Adipocyte (in vitro differentiated cells): ENCODE measurements around the gene LMF1.

Experiments
- DNase-seq: peaks from one replicate; pipeline ENCODE4 v3.0.0-alpha.2; 2015; ENCODE audit warnings: low read depth
- H3K27me3 ChIP-seq: replicated peaks from 2 replicates; pipeline ENCODE4 v1.7.0; 2013; ENCODE audit warnings: mild to moderate bottlenecking, low read length, moderate library complexity; ENCODE audit not compliant: control insufficient read depth, insufficient read depth
- H3K36me3 ChIP-seq: 2 replicates; pipeline ENCODE4 v1.7.0; 2013; ENCODE audit warnings: low read length, mild to moderate bottlenecking, moderate library complexity; ENCODE audit not compliant: control insufficient read depth, insufficient read depth, severe bottlenecking
- H3K4me1 ChIP-seq: 2 replicates; pipeline ENCODE4 v1.7.0; 2013; ENCODE audit warnings: mild to moderate bottlenecking, low read length, moderate library complexity; ENCODE audit not compliant: control insufficient read depth, insufficient read depth
- H3K4me3 ChIP-seq: 2 replicates; pipeline ENCODE4 v1.7.0; 2013; ENCODE audit warnings: mild to moderate bottlenecking, low read length, moderate library complexity
- H3K9ac ChIP-seq: 2 replicates; pipeline ENCODE4 v1.7.0; 2013; ENCODE audit warnings: mild to moderate bottlenecking, low read length, moderate library complexity
- H3K9me3 ChIP-seq: 2 replicates; pipeline ENCODE4 v1.7.0; 2013; ENCODE audit warnings: mild to moderate bottlenecking, low read length, moderate library complexity; ENCODE audit not compliant: control insufficient read depth

Gene LMF1

DNA sequence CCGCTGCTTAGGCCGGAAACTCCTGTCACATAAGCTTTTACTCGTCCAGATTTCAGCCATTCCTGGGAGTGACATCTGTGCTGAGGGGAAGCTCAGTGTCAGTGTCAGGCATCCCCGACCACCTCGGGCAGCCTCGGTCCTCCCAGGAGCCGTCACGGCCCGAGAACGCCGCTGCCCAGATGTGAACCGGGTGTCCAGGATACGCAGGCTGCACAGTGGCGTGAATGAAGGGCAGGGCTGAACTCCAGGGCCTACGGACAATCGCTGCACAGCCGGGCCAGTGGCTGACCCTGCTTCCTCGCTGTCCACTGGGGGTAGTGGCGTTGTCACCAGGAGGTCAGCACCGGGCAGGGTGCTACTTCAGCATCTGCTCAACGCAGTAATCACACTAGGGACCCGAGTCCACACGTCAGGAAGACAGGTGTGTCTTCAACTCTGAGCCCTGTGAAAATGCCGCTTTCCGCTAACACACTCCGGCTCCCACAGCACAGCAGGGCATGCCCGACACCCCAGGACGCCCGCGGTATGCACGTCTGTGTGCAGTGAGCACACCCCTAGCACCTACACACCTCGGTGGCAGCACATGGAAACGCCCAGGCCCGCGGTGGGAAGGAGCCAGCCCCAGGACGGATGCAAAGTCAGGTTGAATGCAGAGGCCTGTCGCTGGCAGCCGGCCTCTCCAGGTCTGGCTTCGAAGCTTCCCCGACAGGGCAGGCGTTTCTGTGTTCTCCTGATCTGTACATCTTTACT lies 3.1 kb downstream of the LMF1 start:
- H3K4me1 ChIP-seq, result peaks cover 16% of the 10 kb centered on the region
- no peak for DNase-seq
- H3K9ac ChIP-seq, result no peak overlapping the region
- H3K36me3 ChIP-seq, result no peaks in the 10 kb centered on the region
- H3K4me3 ChIP-seq, result no peak overlapping the region
- H3K9me3 ChIP-seq, result peaks cover 5% of the 10 kb centered on the region
- H3K27me3 ChIP-seq, result peaks cover 7% of the 10 kb centered on the region

DNA sequence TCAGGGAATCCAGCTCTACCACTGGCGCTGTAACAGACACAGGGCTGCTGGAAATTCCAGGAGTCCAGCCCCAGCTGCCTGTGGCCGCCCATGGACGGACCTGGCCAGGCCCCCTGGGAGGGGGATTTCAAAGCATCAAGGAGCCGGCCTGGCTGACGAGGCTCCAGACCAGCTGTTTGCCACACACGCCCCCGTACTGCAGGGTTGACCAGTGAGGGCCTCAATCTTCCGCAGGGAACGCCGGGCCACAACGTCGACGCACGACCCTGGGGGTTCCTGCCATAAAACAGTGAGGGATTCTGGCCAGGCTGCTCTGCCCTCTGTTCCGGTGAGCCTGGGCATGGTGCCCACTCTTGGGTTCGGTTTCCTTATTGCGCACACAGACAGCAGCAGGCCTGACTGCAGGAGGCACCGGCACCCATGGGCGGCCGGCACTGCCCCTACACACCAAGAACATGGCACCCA lies 3.7 kb downstream of the LMF1 start:
- no peaks in the 10 kb centered on the region for H3K36me3 ChIP-seq
- no peak overlapping the region for H3K4me3 ChIP-seq
- peaks cover 5% of the 10 kb centered on the region for H3K9me3 ChIP-seq
- H3K4me1 ChIP-seq, result peaks cover 16% of the 10 kb centered on the region
- H3K27me3 ChIP-seq, result peaks cover 7% of the 10 kb centered on the region
- H3K9ac ChIP-seq, result no peak overlapping the region
- DNase-seq, result no peak

- no peak for DNase-seq
- H3K9ac ChIP-seq, result no peak overlapping the region
- H3K9me3 ChIP-seq, result peaks cover 2% of the 10 kb centered on the region
- peaks cover 16% of the 10 kb centered on the region for H3K4me1 ChIP-seq
- H3K36me3 ChIP-seq, result no peaks in the 10 kb centered on the region
- peaks cover 4% of the 10 kb centered on the region for H3K27me3 ChIP-seq
- H3K4me3 ChIP-seq, result no peak overlapping the region
Observed at GRCh38 chr16:966505-966904, 4.3 kb downstream of the LMF1 start.

GRCh38 chr16:966035-966434 lies 4.7 kb downstream of the LMF1 start:
- no peaks in the 10 kb centered on the region for H3K27me3 ChIP-seq
- DNase-seq, result no peak
- no peaks in the 10 kb centered on the region for H3K36me3 ChIP-seq
- no peak overlapping the region for H3K9ac ChIP-seq
- H3K4me3 ChIP-seq, result no peak overlapping the region
- peaks cover 13% of the 10 kb centered on the region for H3K4me1 ChIP-seq
- H3K9me3 ChIP-seq, result no peaks in the 10 kb centered on the region

- Histone ChIP-seq H3K4me1 (peaks cover 13% of the 10 kb centered on the region), H3K9me3 (no peaks in the 10 kb centered on the region), H3K27me3 (no peaks in the 10 kb centered on the region), H3K9ac (no peak overlapping the region), H3K36me3 (no peaks in the 10 kb centered on the region), H3K4me3 (no peak overlapping the region)
- DNase-seq, result no peak
Observed at GRCh38 chr16:965487-965886, 5.3 kb downstream of the LMF1 start.

GRCh38 chr16:965036-965395 lies 5.8 kb downstream of the LMF1 start:
- H3K9ac ChIP-seq, result no peak overlapping the region
- peaks cover 13% of the 10 kb centered on the region for H3K4me1 ChIP-seq
- no peaks in the 10 kb centered on the region for H3K9me3 ChIP-seq
- no peaks in the 10 kb centered on the region for H3K27me3 ChIP-seq
- DNase-seq, result no peak
- no peaks in the 10 kb centered on the region for H3K36me3 ChIP-seq
- H3K4me3 ChIP-seq, result no peak overlapping the region

DNA sequence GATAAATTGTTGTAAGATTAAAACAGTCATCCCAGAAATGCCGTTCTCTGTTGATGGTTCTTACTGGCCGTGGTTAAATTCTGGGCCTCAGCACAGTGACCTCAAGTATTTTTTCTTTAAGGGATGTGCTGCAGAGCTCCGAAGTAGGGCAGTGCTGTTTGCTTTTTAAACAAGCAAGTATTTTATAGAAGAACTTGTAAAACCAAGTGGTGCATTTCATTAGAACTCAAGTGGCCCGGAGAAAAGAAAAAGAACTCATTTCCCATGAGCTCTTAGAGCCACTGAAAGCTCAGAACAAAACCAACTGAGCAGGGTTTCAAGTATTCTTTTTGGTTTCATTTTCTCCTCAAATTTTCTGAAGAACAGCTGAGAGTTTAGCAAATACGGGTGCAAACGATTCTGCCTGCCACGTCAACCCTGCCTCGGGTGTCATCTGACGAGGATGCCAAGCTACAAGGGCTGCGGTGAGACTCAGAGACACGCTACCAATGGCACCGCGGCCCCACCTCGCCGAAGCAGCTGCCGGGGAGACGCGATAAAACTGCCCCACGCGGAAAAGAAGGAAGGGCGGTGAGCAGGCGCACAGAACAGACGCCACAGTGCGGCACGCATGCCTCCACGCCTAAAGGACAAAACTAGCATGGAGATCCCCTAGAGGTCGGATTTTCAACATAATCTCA lies 6.3 kb downstream of the LMF1 start:
- Histone ChIP-seq H3K9ac (no peak overlapping the region), H3K27me3 (no peaks in the 10 kb centered on the region), H3K4me3 (no peak overlapping the region), H3K4me1 (peaks cover 8% of the 10 kb centered on the region), H3K36me3 (no peaks in the 10 kb centered on the region), H3K9me3 (no peaks in the 10 kb centered on the region)
- no peak for DNase-seq

DNA sequence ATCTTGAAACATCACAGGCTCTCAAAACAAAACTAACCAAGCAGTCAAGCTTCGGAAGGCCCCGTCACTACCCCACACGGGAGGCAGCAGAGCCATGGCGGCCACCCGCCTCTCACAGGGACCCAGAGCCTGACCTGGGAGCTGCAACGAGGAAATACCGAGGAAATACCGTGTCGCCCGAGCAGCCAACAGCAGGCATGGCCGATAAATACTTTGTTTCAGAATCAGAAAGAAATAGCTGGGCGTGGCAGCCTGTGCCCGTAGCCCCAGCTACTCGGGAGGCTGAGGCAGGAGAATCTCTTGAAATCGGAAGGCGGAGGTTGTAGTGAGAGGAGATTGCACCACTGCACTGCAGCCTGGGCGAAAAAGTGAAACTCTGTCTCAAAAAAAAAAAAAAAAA lies 6.9 kb downstream of the LMF1 start:
- no peaks in the 10 kb centered on the region for H3K36me3 ChIP-seq
- DNase-seq, result no peak
- H3K27me3 ChIP-seq, result no peaks in the 10 kb centered on the region
- H3K9ac ChIP-seq, result no peak overlapping the region
- H3K4me3 ChIP-seq, result no peak overlapping the region
- peaks cover 5% of the 10 kb centered on the region for H3K4me1 ChIP-seq
- H3K9me3 ChIP-seq, result no peaks in the 10 kb centered on the region

DNA sequence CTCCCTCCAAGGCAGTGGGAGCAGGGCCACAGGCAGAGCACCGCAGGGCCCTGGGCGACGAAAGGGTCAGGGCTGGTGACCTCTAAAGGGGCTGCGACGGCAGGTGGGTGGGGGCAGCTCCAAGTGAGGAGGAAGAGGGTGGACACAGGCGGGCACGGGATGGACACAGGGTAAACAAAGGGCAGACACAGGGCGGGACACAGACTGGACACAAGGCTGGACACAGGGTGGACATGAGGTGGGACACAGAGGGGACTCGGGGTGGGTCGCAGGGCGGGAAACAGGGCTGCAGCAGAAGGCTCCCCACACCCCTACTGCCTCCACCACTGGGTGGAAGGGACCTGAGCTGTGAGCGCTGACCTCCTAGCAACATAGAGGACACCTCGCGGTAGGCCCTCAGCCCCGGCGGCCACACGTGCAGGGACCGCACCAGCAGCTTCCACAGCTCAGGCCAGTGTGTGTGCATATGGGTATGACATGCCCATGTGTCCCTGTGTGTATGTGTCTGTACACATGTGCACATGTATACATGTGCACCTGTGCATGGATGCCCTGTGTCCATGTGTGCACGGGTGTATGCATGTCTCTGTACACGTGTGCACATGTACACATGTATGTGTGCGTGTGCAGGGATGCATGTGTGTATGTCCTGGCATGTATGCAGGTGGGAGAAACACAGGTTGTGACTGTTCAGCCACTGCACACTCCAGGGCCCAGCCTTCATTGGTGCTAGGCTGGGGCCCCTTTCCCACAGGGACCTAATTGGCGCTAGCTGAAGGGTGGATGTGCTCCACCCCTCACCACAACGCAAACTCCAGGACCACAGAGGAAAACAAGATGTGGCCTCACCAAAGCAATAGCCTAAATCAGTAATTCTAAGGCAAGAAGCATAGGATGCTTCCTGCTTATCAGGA lies 7.6 kb downstream of the LMF1 start:
- Histone ChIP-seq H3K36me3 (no peaks in the 10 kb centered on the region), H3K4me1 (peaks cover 5% of the 10 kb centered on the region), H3K9ac (no peak overlapping the region), H3K4me3 (no peak overlapping the region), H3K9me3 (no peaks in the 10 kb centered on the region), H3K27me3 (no peaks in the 10 kb centered on the region)
- no peak for DNase-seq

- no peak for DNase-seq
- Histone ChIP-seq H3K36me3 (no peaks in the 10 kb centered on the region), H3K4me3 (no peak overlapping the region), H3K9ac (no peak overlapping the region), H3K27me3 (no peaks in the 10 kb centered on the region), H3K9me3 (no peaks in the 10 kb centered on the region), H3K4me1 (peaks cover 2% of the 10 kb centered on the region)
Observed at GRCh38 chr16:962366-962765, 8.4 kb downstream of the LMF1 start.
